GM23338 (cell line): Measurements from ENCODE around the gene GMPS. TPM values are rescaled to one million over a fixed set of nuclear protein-coding genes. Genes with fewer than 3 reads are reported as not detected.

ENCODE experiments used
- ATAC-seq: fragments of 200-7000 bp; cut with Tn5 transposase; 3 replicates; pipeline ENCODE4 v1.9.1; 2020
- DNase-seq: peaks from one replicate; pipeline ENCODE4 v3.0.0-alpha.2; 2015; ENCODE audit warnings: low spot score
- H2AFZ ChIP-seq: fragments of 200-600 bp; sonication (generic); 2 replicates; pipeline ENCODE4 v1.8.0; 2016; ENCODE audit warnings: antibody characterized with exemption, mild to moderate bottlenecking, moderate library complexity
- H3F3A ChIP-seq: fragments of 200-600 bp; sonication (generic); replicated peaks from 2 replicates; pipeline ENCODE4 v1.8.0; 2017; ENCODE audit warnings: antibody characterized with exemption, mixed run types, low read depth
- H3K27ac ChIP-seq: fragments of 200-600 bp; sonication (generic); 2 replicates; pipeline ENCODE4 v1.6.1; 2016; ENCODE audit warnings: low read depth
- H3K27me3 ChIP-seq: fragments of 200-600 bp; sonication (generic); 2 replicates; pipeline ENCODE4 v1.8.0; 2016; ENCODE audit warnings: mild to moderate bottlenecking, mixed run types, moderate library complexity; ENCODE audit not compliant: insufficient read depth
- H3K36me3 ChIP-seq: fragments of 200-600 bp; sonication (generic); 2 replicates; pipeline ENCODE4 v1.8.0; 2016; ENCODE audit warnings: mild to moderate bottlenecking; ENCODE audit not compliant: insufficient read depth
- H3K4me1 ChIP-seq: fragments of 200-600 bp; sonication (generic); 2 replicates; pipeline ENCODE4 v1.8.0; 2016; ENCODE audit warnings: mild to moderate bottlenecking, moderate library complexity; ENCODE audit not compliant: insufficient read depth
- H3K4me2 ChIP-seq: fragments of 200-600 bp; sonication (generic); 2 replicates; pipeline ENCODE4 v1.7.1; 2017; ENCODE audit warnings: mixed run types
- H3K4me3 ChIP-seq: fragments of 200-600 bp; sonication (generic); 2 replicates; pipeline ENCODE4 v1.6.1; 2016; ENCODE audit warnings: mixed run types
- H3K79me2 ChIP-seq: fragments of 200-600 bp; sonication (generic); replicated peaks from 2 replicates; pipeline ENCODE4 v1.8.0; 2017; ENCODE audit warnings: mild to moderate bottlenecking; ENCODE audit not compliant: insufficient read depth
- H3K9me2 ChIP-seq: fragments of 200-600 bp; sonication (generic); 2 replicates; pipeline ENCODE4 v1.8.0; 2017; ENCODE audit not compliant: insufficient read depth
- H4K20me1 ChIP-seq: fragments of 200-600 bp; sonication (generic); replicated peaks from 2 replicates; pipeline ENCODE4 v1.8.0; 2017; ENCODE audit warnings: mild to moderate bottlenecking; ENCODE audit not compliant: insufficient read depth
- H3K27ac Mint-ChIP-seq: 2 replicates; pipeline ENCODE4 v1.8.0; 2020; ENCODE audit warnings: inconsistent platforms, mild to moderate bottlenecking, moderate library complexity, mixed read lengths
- H3K27me3 Mint-ChIP-seq: 3 replicates; pipeline ENCODE4 v1.8.0; 2022; ENCODE audit warnings: low read depth, mild to moderate bottlenecking, moderate library complexity, mixed read lengths, inconsistent platforms; ENCODE audit not compliant: insufficient read depth, poor library complexity
- H3K36me3 Mint-ChIP-seq: 3 replicates; pipeline ENCODE4 v1.8.0; 2021; ENCODE audit warnings: low read depth, mild to moderate bottlenecking, inconsistent platforms, moderate library complexity, mixed read lengths
- H3K4me1 Mint-ChIP-seq: 3 replicates; pipeline ENCODE4 v1.8.0; 2020; ENCODE audit warnings: mild to moderate bottlenecking, inconsistent platforms, mixed read lengths
- H3K4me3 Mint-ChIP-seq: 3 replicates; pipeline ENCODE4 v1.8.0; 2021; ENCODE audit warnings: moderate library complexity, mild to moderate bottlenecking, inconsistent platforms, mixed read lengths
- H3K9me3 Mint-ChIP-seq: 3 replicates; pipeline ENCODE4 v1.8.0; 2020; ENCODE audit warnings: moderate library complexity, mild to moderate bottlenecking, inconsistent platforms, mixed read lengths
- ETS1 ChIP-seq: IDR thresholded peaks from 2 replicates; pipeline ENCODE4 v1.6.1; 2016; ENCODE audit warnings: antibody characterized with exemption
- EZH2 ChIP-seq: fragments of 200-600 bp; sonication (generic); IDR thresholded peaks from one replicate; pipeline ENCODE4 v1.8.0; 2017; ENCODE audit warnings: antibody characterized with exemption, mild to moderate bottlenecking, low read depth; ENCODE audit not compliant: unreplicated experiment
- EZH2phosphoT487 ChIP-seq: fragments of 200-600 bp; sonication (generic); IDR thresholded peaks from one replicate; pipeline ENCODE4 v1.8.1; 2018; ENCODE audit warnings: antibody characterized with exemption; ENCODE audit not compliant: unreplicated experiment
- JUNB ChIP-seq: IDR thresholded peaks from one replicate; pipeline ENCODE4 v1.6.1; 2016; ENCODE audit warnings: antibody characterized with exemption; ENCODE audit not compliant: unreplicated experiment
- NANOG ChIP-seq: IDR thresholded peaks from 2 replicates; pipeline ENCODE4 v1.6.1; 2016; ENCODE audit warnings: antibody characterized with exemption, borderline replicate concordance
- ZNF114 ChIP-seq: fragments of 250-450 bp; sonication (Bioruptor Pico); IDR thresholded peaks from 2 replicates; pipeline ENCODE4 v1.5.0; 2020; ENCODE audit warnings: mild to moderate bottlenecking, moderate library complexity
- ZNF331 ChIP-seq: fragments of 250-450 bp; sonication (Bioruptor Pico); IDR thresholded peaks from 2 replicates; pipeline ENCODE4 v1.5.0; 2020; ENCODE audit warnings: low read depth, mild to moderate bottlenecking, moderate library complexity
- ZNF462 ChIP-seq: fragments of 250-450 bp; sonication (Bioruptor Pico); IDR thresholded peaks from 2 replicates; pipeline ENCODE4 v1.5.0; 2020; ENCODE audit warnings: mild to moderate bottlenecking, moderate library complexity
- polyA plus RNA-seq: library from polyadenylated mRNA; unstranded; fragments of >200 nt; fragmentation: Nextera tagmentation; extraction: Ambion mirVana; gene quantifications from 2 replicates; pipeline ENCODE4 v1.2.1, GENCODE V29; 2016
- total RNA-seq: library from RNA; depleted of rRNA; stranded (reverse); fragments of >200 nt; shearing (Covaris generic); gene quantifications from 2 replicates; pipeline ENCODE4 v1.2.3, GENCODE V29; 2014

GMPS gene
- total and polyA plus RNA-seq, 2 experiments from 2014 or later, result 72.0 to 145 TPM

- TF ChIP-seq ZNF462 (CRISPR knock-in tag) (no peak), JUNB (no peak), EZH2 (no peak), ETS1 (no peak), ZNF331 (no peak), ZNF114 (CRISPR knock-in tag) (no peak), NANOG (no peak)
Measured at GRCh38 chr3:155884292-155884691, 13.8 kb downstream of the GMPS start (continued).

GRCh38 chr3:155885292-155885691 lies 14.8 kb downstream of the GMPS start:
- Mint-ChIP-seq H3K9me3 (no peaks in the 10 kb centered on the region), H3K27me3 (no peaks in the 10 kb centered on the region), H3K36me3 (no peaks in the 10 kb centered on the region), H3K27ac (no peak overlapping the region), H3K4me1 (peaks cover 8% of the 10 kb centered on the region; the same call in 2 of the 3 replicates), H3K4me3 (no peak overlapping the region)
- Histone ChIP-seq H3K4me3 (no peak overlapping the region), H3K79me2 (peaks cover 100% of the 10 kb centered on the region), H3K9me2 (no peaks in the 10 kb centered on the region), H3K27ac (no peak overlapping the region), H3K4me2 (no peak overlapping the region), H4K20me1 (peaks cover 45% of the 10 kb centered on the region), H2AFZ (no peak overlapping the region), H3K36me3 (no peaks in the 10 kb centered on the region), H3K27me3 (no peaks in the 10 kb centered on the region), H3K4me1 (no peaks in the 10 kb centered on the region), H3F3A (no peaks in the 10 kb centered on the region)
- no peak for ATAC-seq
- DNase-seq, result no peak
- TF ChIP-seq EZH2phosphoT487, result no peak
- no peak for TF ChIP-seq ETS1
- no peak for TF ChIP-seq ZNF114 (CRISPR knock-in tag)
- no peak for TF ChIP-seq ZNF462 (CRISPR knock-in tag)
